Stimulated activated effector memory CD8-positive, alpha-beta T cell treated with anti-CD3 and anti-CD28 coated beads, Interleukin-12 subunit alpha, Interleukin-12 subunit beta, amount 100 ng/mL, for 72 hours (primary cell): Measurements from ENCODE around the gene ITPKB.
"Not testable (repeated sequence)": the region's sequence is repeated elsewhere in the genome, so short reads cannot be mapped to it uniquely, and the experiment has no call there.

Experiments
- ATAC-seq: fragments of 150-1000 bp; cut with Tn5 transposase; 2 replicates; pipeline ENCODE4 v1.10.0; 2021
- DNase-seq, 2 donors: peaks; one replicate each; pipeline ENCODE4 v3.0.0; 2021 to 2022; ENCODE audit warnings: low spot score in 2 of 2
- H3K27ac Mint-ChIP-seq: one replicate; pipeline ENCODE4 v1.8.0; 2022; ENCODE audit warnings: mild to moderate bottlenecking, mixed read lengths
- H3K36me3 Mint-ChIP-seq: one replicate; pipeline ENCODE4 v1.8.0; 2022; ENCODE audit warnings: mild to moderate bottlenecking, mixed read lengths
- H3K4me1 Mint-ChIP-seq: one replicate; pipeline ENCODE4 v1.8.0; 2022; ENCODE audit warnings: mixed read lengths
- H3K4me3 Mint-ChIP-seq: one replicate; pipeline ENCODE4 v1.8.0; 2022; ENCODE audit warnings: mild to moderate bottlenecking, mixed read lengths
- H3K9me3 Mint-ChIP-seq: one replicate; pipeline ENCODE4 v1.8.0; 2022; ENCODE audit warnings: mixed read lengths

The ITPKB gene

DNA sequence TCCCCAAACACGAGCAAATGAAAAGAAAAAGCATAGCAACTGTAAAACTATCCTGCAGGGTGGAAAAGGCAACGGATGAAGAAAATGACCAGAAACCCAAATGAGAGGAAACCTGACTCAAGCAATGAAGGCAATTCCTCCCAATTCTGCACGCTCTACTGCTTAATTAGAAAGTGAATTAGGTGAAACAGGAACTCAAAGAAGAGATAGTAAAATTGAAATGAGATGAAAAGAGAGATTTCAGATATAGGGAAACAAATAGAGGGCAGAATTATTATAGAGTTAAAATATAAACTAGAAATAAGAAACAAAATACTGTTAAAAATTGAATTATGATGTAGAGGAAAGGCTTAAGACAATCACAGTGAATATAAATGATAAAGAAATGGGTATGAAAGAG is 27.5 kb upstream of the ITPKB start:
- Mint-ChIP-seq H3K36me3 (no peaks in the 10 kb centered on the region), H3K9me3 (peaks cover 2% of the 10 kb centered on the region), H3K4me1 (peaks cover 21% of the 10 kb centered on the region), H3K27ac (no peak overlapping the region), H3K4me3 (no peak overlapping the region)
- no peak for DNase-seq
- ATAC-seq: no peak

GRCh38 chr1:226764533-226764932 is 25.5 kb upstream of the ITPKB start:
- H3K4me1 Mint-ChIP-seq: peaks cover 21% of the 10 kb centered on the region
- H3K9me3 Mint-ChIP-seq: peaks cover 2% of the 10 kb centered on the region
- no peak for ATAC-seq
- H3K27ac Mint-ChIP-seq: no peak overlapping the region
- H3K4me3 Mint-ChIP-seq: no peak overlapping the region
- no peak for DNase-seq
- no peaks in the 10 kb centered on the region for H3K36me3 Mint-ChIP-seq

DNA sequence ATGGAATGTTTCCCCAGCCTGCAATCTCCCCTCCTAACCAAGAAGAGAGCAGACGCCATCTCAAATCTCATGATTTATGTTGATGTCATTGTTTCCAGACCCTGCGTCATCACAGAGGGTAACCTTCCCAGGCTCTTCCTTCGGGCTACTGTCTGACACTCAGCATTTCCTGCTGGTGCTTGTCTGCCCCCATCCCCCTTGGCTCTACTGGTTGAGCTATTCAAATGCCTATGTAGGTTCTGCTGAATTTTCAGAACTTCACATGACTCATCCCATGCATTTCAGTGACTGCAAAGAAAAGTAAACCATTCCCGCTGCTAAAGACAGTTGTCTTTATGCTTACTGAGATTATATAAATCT is 24.8 kb upstream of the ITPKB start:
- Mint-ChIP-seq H3K4me1 (peaks cover 21% of the 10 kb centered on the region), H3K9me3 (peaks cover 2% of the 10 kb centered on the region), H3K27ac (no peak overlapping the region), H3K4me3 (no peak overlapping the region), H3K36me3 (no peaks in the 10 kb centered on the region)
- DNase-seq (no peak), ATAC-seq (peak; percentile 37)

DNA sequence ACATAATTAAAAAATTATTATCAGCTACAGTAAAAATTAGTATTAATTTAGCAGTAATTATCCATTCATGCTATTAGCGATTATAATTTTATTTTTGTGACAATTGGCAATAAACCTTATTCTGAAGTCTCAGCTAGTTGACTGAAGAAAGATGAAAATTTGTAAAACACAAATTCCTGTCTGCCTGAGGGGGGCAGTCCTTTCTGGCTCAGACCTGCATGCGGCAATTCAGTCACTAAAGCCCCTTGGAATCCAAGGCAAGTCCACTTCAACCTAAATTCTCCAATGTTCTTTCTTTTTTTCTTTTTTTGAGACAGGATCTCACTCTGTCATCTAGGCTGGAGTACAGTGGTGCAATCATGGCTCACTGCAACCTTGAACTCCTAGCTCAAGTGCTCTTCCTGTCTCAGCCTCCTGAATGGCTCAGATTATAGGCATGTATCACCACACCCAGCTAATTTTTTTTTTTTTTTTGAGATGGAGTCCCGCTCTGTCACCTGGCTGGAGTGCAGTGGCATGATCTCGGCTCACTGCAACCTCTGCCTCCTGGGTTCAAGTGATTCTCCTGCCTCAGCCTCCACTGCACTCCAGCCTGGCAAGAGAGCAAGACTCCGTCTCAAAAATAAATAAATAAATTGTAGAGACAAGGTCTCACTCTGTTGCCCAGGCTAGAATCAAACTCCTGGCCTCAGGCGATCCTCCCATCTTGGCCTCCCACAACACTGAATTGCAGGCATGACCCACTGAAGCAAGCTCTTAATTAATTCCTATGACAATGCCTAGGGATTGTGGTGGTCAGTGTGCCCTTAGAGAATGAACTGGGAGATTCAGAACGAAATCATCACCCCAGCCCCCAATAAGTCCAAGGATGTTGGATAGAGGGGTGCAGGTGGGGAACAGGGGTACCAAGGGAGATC is 24.2 kb upstream of the ITPKB start:
- Mint-ChIP-seq H3K27ac (no peak overlapping the region), H3K4me3 (no peak overlapping the region), H3K4me1 (peaks cover 21% of the 10 kb centered on the region), H3K9me3 (peaks cover 2% of the 10 kb centered on the region), H3K36me3 (no peaks in the 10 kb centered on the region)
- ATAC-seq (no peak), DNase-seq (no peak)

- Mint-ChIP-seq H3K36me3 (no peaks in the 10 kb centered on the region), H3K4me1 (peaks cover 21% of the 10 kb centered on the region), H3K9me3 (peaks cover 2% of the 10 kb centered on the region), H3K27ac (no peak overlapping the region), H3K4me3 (no peak overlapping the region)
- no peak for DNase-seq
- ATAC-seq: no peak
Measured at GRCh38 chr1:226762055-226762454, 23.0 kb upstream of the ITPKB start.

GRCh38 chr1:226761322-226761721 is 22.2 kb upstream of the ITPKB start:
- H3K27ac Mint-ChIP-seq: no peak overlapping the region

GRCh38 chr1:226754793-226755533 is 15.9 kb upstream of the ITPKB start:
- Mint-ChIP-seq H3K36me3 (no peaks in the 10 kb centered on the region), H3K9me3 (no peaks in the 10 kb centered on the region), H3K27ac (no peak overlapping the region), H3K4me3 (no peak overlapping the region), H3K4me1 (peaks cover 20% of the 10 kb centered on the region)
- ATAC-seq (no peak), DNase-seq (no peak)

More at GRCh38 chr1:226761322-226761721, 22.2 kb upstream of the ITPKB start:
- H3K36me3 Mint-ChIP-seq: no peaks in the 10 kb centered on the region
- peaks cover 2% of the 10 kb centered on the region for H3K9me3 Mint-ChIP-seq
- H3K4me3 Mint-ChIP-seq: no peak overlapping the region
- DNase-seq (no peak), ATAC-seq (peak; percentile 75)
- peaks cover 21% of the 10 kb centered on the region for H3K4me1 Mint-ChIP-seq

GRCh38 chr1:226754097-226754496 is 15.0 kb upstream of the ITPKB start:
- Mint-ChIP-seq H3K4me1 (peaks cover 20% of the 10 kb centered on the region), H3K4me3 (no peak overlapping the region), H3K27ac (no peak overlapping the region), H3K9me3 (no peaks in the 10 kb centered on the region), H3K36me3 (no peaks in the 10 kb centered on the region)
- ATAC-seq: no peak
- no peak for DNase-seq

- DNase-seq: no peak
Measured at GRCh38 chr1:226751703-226752102, 12.6 kb upstream of the ITPKB start.

GRCh38 chr1:226751214-226751613 is 12.1 kb upstream of the ITPKB start:
- H3K36me3 Mint-ChIP-seq: no peaks in the 10 kb centered on the region
- H3K4me1 Mint-ChIP-seq: peaks cover 20% of the 10 kb centered on the region
- DNase-seq: no peak
- H3K4me3 Mint-ChIP-seq: no peak overlapping the region
- no peaks in the 10 kb centered on the region for H3K9me3 Mint-ChIP-seq
- H3K27ac Mint-ChIP-seq: no peak overlapping the region
- ATAC-seq: no peak

More at GRCh38 chr1:226751703-226752102, 12.6 kb upstream of the ITPKB start:
- Mint-ChIP-seq H3K9me3 (no peaks in the 10 kb centered on the region), H3K36me3 (no peaks in the 10 kb centered on the region), H3K4me1 (peaks cover 20% of the 10 kb centered on the region), H3K4me3 (no peak overlapping the region), H3K27ac (no peak overlapping the region)
- no peak for ATAC-seq

- H3K27ac Mint-ChIP-seq: no peak overlapping the region
- no peaks in the 10 kb centered on the region for H3K36me3 Mint-ChIP-seq
- ATAC-seq (no peak), DNase-seq (no peak)
- H3K4me3 Mint-ChIP-seq: no peak overlapping the region
- peaks cover 8% of the 10 kb centered on the region for H3K4me1 Mint-ChIP-seq
- H3K9me3 Mint-ChIP-seq: no peaks in the 10 kb centered on the region
Measured at GRCh38 chr1:226749467-226749866, 10.4 kb upstream of the ITPKB start.

GRCh38 chr1:226748306-226748705 is 9.2 kb upstream of the ITPKB start:
- Mint-ChIP-seq H3K4me3 (no peak overlapping the region), H3K4me1 (peaks cover 1% of the 10 kb centered on the region), H3K36me3 (no peaks in the 10 kb centered on the region), H3K9me3 (no peaks in the 10 kb centered on the region), H3K27ac (no peak overlapping the region)
- ATAC-seq (no peak), DNase-seq (no peak)

DNA sequence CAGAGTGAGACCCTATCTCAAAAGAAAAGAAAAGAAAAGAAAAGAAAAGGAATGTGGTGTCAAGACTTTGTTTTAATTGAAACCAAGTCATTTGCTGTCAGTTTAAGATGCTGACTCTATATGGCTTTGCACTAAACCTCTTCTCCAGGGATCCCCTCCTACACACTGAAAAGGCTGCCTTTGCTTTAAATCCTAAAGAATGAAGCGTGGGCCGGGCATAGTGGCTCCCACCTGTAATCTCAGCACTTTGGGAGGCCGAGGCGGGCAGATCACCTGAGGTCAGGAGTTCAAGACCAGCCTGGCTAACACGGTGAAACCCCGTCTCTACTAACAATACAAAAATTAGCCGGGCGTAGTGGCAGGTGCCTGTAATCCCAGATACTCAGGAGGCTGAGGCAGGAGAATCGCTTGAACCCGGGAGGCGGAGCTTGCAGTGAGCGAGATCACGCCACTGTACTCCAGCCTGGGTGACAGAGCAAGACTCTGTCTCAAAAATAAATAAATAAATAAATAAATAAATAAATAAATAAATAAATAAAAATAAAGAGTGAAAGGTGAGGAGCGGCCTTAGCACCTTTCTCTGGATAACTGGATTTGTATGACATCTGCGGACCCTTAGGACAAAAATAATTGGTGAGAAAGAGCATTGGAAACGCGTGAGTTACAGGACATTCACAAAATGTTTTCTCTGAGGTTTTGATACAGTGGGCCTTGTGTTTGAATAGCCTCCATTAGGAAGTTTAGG is 8.6 kb upstream of the ITPKB start:
- H3K27ac Mint-ChIP-seq, ATAC-seq, DNase-seq, H3K36me3 Mint-ChIP-seq, H3K9me3 Mint-ChIP-seq, H3K4me3 Mint-ChIP-seq, H3K4me1 Mint-ChIP-seq: not testable (repeated sequence)

DNA sequence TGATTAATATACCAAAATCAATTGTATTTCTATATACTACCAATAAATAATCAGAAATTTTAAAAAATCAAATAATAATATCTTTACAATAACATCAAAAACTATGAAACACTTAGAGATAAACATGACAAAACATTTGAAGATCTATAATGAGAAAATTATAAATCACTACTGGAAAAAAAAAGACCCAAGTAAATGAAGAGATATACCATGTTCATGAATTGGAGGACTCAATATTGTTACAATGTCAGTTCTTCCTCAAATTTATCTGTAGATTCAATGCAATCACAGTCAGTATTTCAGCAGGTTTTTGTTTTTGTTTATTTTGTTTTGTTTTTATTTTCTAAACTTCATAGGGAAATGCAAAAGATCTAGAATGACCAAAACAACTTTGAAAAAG is 4.2 kb upstream of the ITPKB start:
- no peak overlapping the region for H3K27ac Mint-ChIP-seq
- no peaks in the 10 kb centered on the region for H3K9me3 Mint-ChIP-seq
- DNase-seq (no peak), ATAC-seq (no peak)
- no peak overlapping the region for H3K4me3 Mint-ChIP-seq
- no peaks in the 10 kb centered on the region for H3K4me1 Mint-ChIP-seq
- peaks cover 9% of the 10 kb centered on the region for H3K36me3 Mint-ChIP-seq

DNA sequence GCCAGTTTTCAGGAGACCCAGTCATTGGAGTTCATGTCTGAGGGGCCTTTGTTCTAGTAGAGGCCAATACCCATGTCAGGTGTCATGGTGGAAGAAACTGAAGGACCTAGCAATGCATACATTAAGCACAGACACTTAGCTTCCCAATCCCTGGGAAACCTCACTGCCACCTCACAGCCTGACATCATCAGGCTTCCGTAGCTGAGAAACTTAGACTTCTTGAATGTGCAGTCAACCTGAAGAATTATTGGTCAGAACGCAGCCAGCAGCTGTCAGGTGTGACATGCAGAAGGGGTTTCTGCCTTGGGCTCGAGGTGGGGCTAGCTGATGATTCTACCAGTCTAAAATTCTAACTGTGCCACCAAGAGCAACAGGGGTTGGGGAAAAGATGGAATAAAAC is 1.9 kb upstream of the ITPKB start:
- ATAC-seq: no peak

More for the DNA sequence above, 1.9 kb upstream of the ITPKB start:
- DNase-seq: no peak
- Mint-ChIP-seq H3K36me3 (peaks cover 15% of the 10 kb centered on the region), H3K4me3 (no peak overlapping the region), H3K27ac (no peak overlapping the region), H3K4me1 (peaks cover 8% of the 10 kb centered on the region), H3K9me3 (no peaks in the 10 kb centered on the region)
